SU-DHL-6 (cell line): Measurements from ENCODE around the gene B2M.
"Not testable (repeated sequence)": the region's sequence is repeated elsewhere in the genome, so short reads cannot be mapped to it uniquely, and the experiment has no call there.

Source experiments
- H2AFZ ChIP-seq: fragments of 200-600 bp; sonication (generic); 2 replicates; pipeline ENCODE4 v1.6.1; 2014; ENCODE audit warnings: low read depth, mild to moderate bottlenecking, moderate library complexity, mixed read lengths, antibody characterized with exemption, low read length; ENCODE audit not compliant: severe bottlenecking
- H3F3A ChIP-seq: fragments of 200-600 bp; shearing (Covaris generic); 2 replicates; pipeline ENCODE4 v1.6.0; 2016; ENCODE audit warnings: antibody characterized with exemption, mild to moderate bottlenecking; ENCODE audit not compliant: insufficient read depth
- H3K27ac ChIP-seq: fragments of 200-600 bp; sonication (generic); 2 replicates; pipeline ENCODE4 v1.5.1; 2016; ENCODE audit warnings: low read depth, mild to moderate bottlenecking, low read length, moderate library complexity, mixed read lengths
- H3K27me3 ChIP-seq: fragments of 200-600 bp; sonication (generic), shearing (Covaris generic); 2 replicates; pipeline ENCODE4 v1.6.0; 2014; ENCODE audit warnings: mild to moderate bottlenecking, low read length
- H3K36me3 ChIP-seq: fragments of 200-600 bp; sonication (generic); 2 replicates; pipeline ENCODE4 v1.6.1; 2014; ENCODE audit warnings: mild to moderate bottlenecking, low read length, mixed read lengths
- H3K4me2 ChIP-seq: fragments of 300-600, 200-600 bp; shearing (Covaris generic), sonication (generic); 2 replicates; pipeline ENCODE4 v1.6.0; 2014; ENCODE audit warnings: low read length, low read depth, mild to moderate bottlenecking; ENCODE audit not compliant: poor library complexity, severe bottlenecking
- H3K4me3 ChIP-seq: fragments of 200-600 bp; sonication (generic); 2 replicates; pipeline ENCODE4 v1.5.1; 2014; ENCODE audit warnings: antibody characterized with exemption, low read length, mild to moderate bottlenecking, mixed read lengths; ENCODE audit not compliant: insufficient read depth, poor library complexity, severe bottlenecking
- H3K79me2 ChIP-seq: fragments of 200-600 bp; sonication (generic); 2 replicates; pipeline ENCODE4 v1.6.1; 2014; ENCODE audit warnings: mild to moderate bottlenecking, low read length, moderate library complexity; ENCODE audit not compliant: insufficient read depth
- H3K9ac ChIP-seq: fragments of 200-600 bp; sonication (generic); 2 replicates; pipeline ENCODE4 v1.7.0; 2014; ENCODE audit warnings: mild to moderate bottlenecking, low read length
- H3K9me2 ChIP-seq: fragments of 200-600 bp; sonication (generic); replicated peaks from 2 replicates; pipeline ENCODE4 v1.6.1; 2014; ENCODE audit warnings: low read length; ENCODE audit not compliant: insufficient read depth
- H3K9me3 ChIP-seq: fragments of 200-600 bp; sonication (generic); 2 replicates; pipeline ENCODE4 v1.6.1; 2014; ENCODE audit warnings: low read length, mixed read lengths; ENCODE audit not compliant: insufficient read depth
- H4K20me1 ChIP-seq: fragments of 200-600 bp; sonication (generic); 2 replicates; pipeline ENCODE4 v1.6.1; 2014; ENCODE audit warnings: low read depth, mild to moderate bottlenecking, antibody characterized with exemption, low read length, moderate library complexity, mixed read lengths
- CTCF ChIP-seq: fragments of 200-600 bp; sonication (generic); IDR thresholded peaks from one replicate; pipeline ENCODE4 v1.5.1; 2017; ENCODE audit warnings: antibody characterized with exemption, mild to moderate bottlenecking, low read length, moderate library complexity; ENCODE audit not compliant: insufficient read depth, poor library complexity, severe bottlenecking
- EZH2phosphoT487 ChIP-seq: fragments of 200-600 bp; sonication (generic), shearing (Covaris generic); conservative IDR thresholded peaks from 2 replicates; pipeline ENCODE4 v1.6.1; 2018; ENCODE audit warnings: mild to moderate bottlenecking, antibody characterized with exemption, low read length, moderate library complexity, mixed read lengths

The B2M gene

GRCh38 chr15:44726568-44727484, 15.5 kb downstream of the B2M start:
- no peaks in the 10 kb centered on the region for H3K36me3 ChIP-seq
- peak overlapping the region; percentile 71 for H3K9ac ChIP-seq
- no peaks in the 10 kb centered on the region for H4K20me1 ChIP-seq
- no peaks in the 10 kb centered on the region for H3K9me3 ChIP-seq
- H3K9me2 ChIP-seq: no peaks in the 10 kb centered on the region
- no peak overlapping the region for H2AFZ ChIP-seq
- peaks cover 11% of the 10 kb centered on the region; the same call in 1 of the 2 replicates for H3K79me2 ChIP-seq
- H3F3A ChIP-seq: peaks cover 61% of the 10 kb centered on the region
- peak overlapping the region; percentile 92 for H3K4me2 ChIP-seq
- H3K4me3 ChIP-seq: peak overlapping the region; percentile 55
- H3K27ac ChIP-seq: peak overlapping the region; percentile 96
- TF ChIP-seq EZH2phosphoT487: no peak
- no peak for TF ChIP-seq CTCF
- no peaks in the 10 kb centered on the region for H3K27me3 ChIP-seq

- no peak overlapping the region for H2AFZ ChIP-seq
- TF ChIP-seq CTCF (no peak), EZH2phosphoT487 (no peak)
- H3K9ac ChIP-seq: peak overlapping the region; percentile 71
- H3K4me2 ChIP-seq: peak overlapping the region; percentile 92
- H3K4me3 ChIP-seq: no peak overlapping the region
- peaks cover 11% of the 10 kb centered on the region; the same call in 1 of the 2 replicates for H3K79me2 ChIP-seq
- H3K9me3 ChIP-seq: no peaks in the 10 kb centered on the region
- H3K9me2 ChIP-seq: no peaks in the 10 kb centered on the region
- peaks cover 53% of the 10 kb centered on the region for H3F3A ChIP-seq
- H3K27ac ChIP-seq: peak overlapping the region; percentile 96
- H3K36me3 ChIP-seq: no peaks in the 10 kb centered on the region
- no peaks in the 10 kb centered on the region for H4K20me1 ChIP-seq
- H3K27me3 ChIP-seq: no peaks in the 10 kb centered on the region
Observed at GRCh38 chr15:44727485-44728231, 16.3 kb downstream of the B2M start.

GRCh38 chr15:44728232-44728575, 16.9 kb downstream of the B2M start:
- H3K9ac ChIP-seq: peak overlapping the region; percentile 92
- H3K9me2 ChIP-seq, H4K20me1 ChIP-seq, H3K27me3 ChIP-seq, H3K36me3 ChIP-seq, H3K9me3 ChIP-seq: not testable (repeated sequence)
- peak overlapping the region; percentile 72 for H2AFZ ChIP-seq
- H3K27ac ChIP-seq: peak overlapping the region; percentile 96
- H3F3A ChIP-seq: peaks cover 52% of the 10 kb centered on the region
- peaks cover 11% of the 10 kb centered on the region; the same call in 1 of the 2 replicates for H3K79me2 ChIP-seq
- H3K4me3 ChIP-seq: peak overlapping the region; percentile 61
- peak overlapping the region; percentile 92 for H3K4me2 ChIP-seq
